HepG2 (cell line): ENCODE results near the gene NSF. TPM values are rescaled to one million over a fixed set of nuclear protein-coding genes. Genes with fewer than 3 reads are reported as not detected.

Experiments used
- HNRNPK ChIP-seq: fragments of 200-400 bp; formaldehyde crosslinking; IDR thresholded peaks from 2 replicates; pipeline ENCODE4 v1.6.1; 2018; ENCODE audit warnings: low read length, low read depth, moderate library complexity, mild to moderate bottlenecking; ENCODE audit not compliant: poor library complexity, severe bottlenecking
- KDM1A ChIP-seq: IDR thresholded peaks from 2 replicates; pipeline ENCODE4 v1.6.1; 2016; ENCODE audit warnings: missing compliant biosample characterization
- KDM3A ChIP-seq: IDR thresholded peaks from 2 replicates; pipeline ENCODE4 v1.6.1; 2018; ENCODE audit warnings: low read depth, missing compliant biosample characterization
- KLF12 ChIP-seq: sonication (generic); formaldehyde crosslinking; IDR thresholded peaks from 2 replicates; pipeline ENCODE4 v1.4.0; 2020; ENCODE audit warnings: missing genetic modification reagents, borderline replicate concordance
- MEF2D ChIP-seq: sonication (generic); formaldehyde crosslinking; IDR thresholded peaks from 2 replicates; pipeline ENCODE4 v1.5.1; 2020; ENCODE audit warnings: mild to moderate bottlenecking, missing genetic modification reagents
- PRPF4 ChIP-seq: fragments of 200-400 bp; formaldehyde crosslinking; IDR thresholded peaks from 2 replicates; pipeline ENCODE4 v1.6.1; 2016; ENCODE audit warnings: low read length, low read depth; ENCODE audit not compliant: poor library complexity, severe bottlenecking
- SP140L ChIP-seq: sonication (generic); formaldehyde crosslinking; IDR thresholded peaks from 2 replicates; pipeline ENCODE4 v1.4.0; 2020; ENCODE audit warnings: missing genetic modification reagents, borderline replicate concordance
- ZFP37 ChIP-seq: sonication (generic); formaldehyde crosslinking; IDR thresholded peaks from 2 replicates; pipeline ENCODE4 v1.4.0; 2020; ENCODE audit warnings: missing genetic modification reagents, borderline replicate concordance
- ZNF367 ChIP-seq: sonication (generic); formaldehyde crosslinking; IDR thresholded peaks from 2 replicates; pipeline ENCODE4 v1.4.0; 2020; ENCODE audit warnings: missing genetic modification reagents, borderline replicate concordance
- ZNF7 ChIP-seq: IDR thresholded peaks from 2 replicates; pipeline ENCODE4 v1.6.1; 2016; ENCODE audit warnings: missing biosample characterization, missing genetic modification reagents
- ZNF841 ChIP-seq: sonication (generic); formaldehyde crosslinking; IDR thresholded peaks from 2 replicates; pipeline ENCODE4 v1.8.1; 2023; ENCODE audit warnings: missing genetic modification reagents, borderline replicate concordance
- polyA plus RNA-seq, 8 experiments: library from polyadenylated mRNA; depleted of rRNA in 3 of 8; stranded (reverse) in 7 of 8; unstranded in 1 of 8; fragments of >200 nt; fragmentation: Illumina TruSeq in 4 of 8; extraction: Trizol in 4 of 8; gene quantifications; 2 replicates each; pipeline versions ENCODE4 v1.2.1 to v1.2.3, GENCODE V29; 2011 to 2016; ENCODE audit warnings: low read depth in 4 of 8, missing spikeins in 1 of 8, mixed read lengths in 1 of 8; ENCODE audit not compliant: insufficient read depth in 1 of 8
- total RNA-seq, 5 experiments: library from RNA; depleted of rRNA; stranded (reverse); fragments of >200 nt; fragmentation: Illumina TruSeq; extraction: Trizol; gene quantifications; 2 replicates each; pipeline ENCODE4 v1.2.3, GENCODE V29; 2016; ENCODE audit warnings: low read depth in 1 of 5
- TF ChIP-seq, protein P1 (sequence below): sonication (generic); formaldehyde crosslinking; IDR thresholded peaks from 2 replicates; pipeline ENCODE4 v1.4.0; 2020; ENCODE audit warnings: missing genetic modification reagents, borderline replicate concordance
- TF ChIP-seq, protein P2 (sequence below): IDR thresholded peaks from 2 replicates; pipeline ENCODE4 v1.6.1; 2016; ENCODE audit warnings: missing compliant biosample characterization, missing genetic modification reagents, borderline replicate concordance
- TF ChIP-seq, protein P3 (sequence below), 2 experiments: IDR thresholded peaks; 2 replicates each; pipeline ENCODE4 v1.6.1; 2011 to 2012; ENCODE audit warnings: low read length in 2 of 2, borderline replicate concordance in 1 of 2, low read depth in 1 of 2, mild to moderate bottlenecking in 1 of 2, moderate library complexity in 1 of 2

Gene NSF
- total and polyA plus RNA-seq, 2 of the 13 experiments (the other 11 are each of a cell fraction or from before 2014, with no cell fraction given) = 21.9 to 37.8 TPM

DNA sequence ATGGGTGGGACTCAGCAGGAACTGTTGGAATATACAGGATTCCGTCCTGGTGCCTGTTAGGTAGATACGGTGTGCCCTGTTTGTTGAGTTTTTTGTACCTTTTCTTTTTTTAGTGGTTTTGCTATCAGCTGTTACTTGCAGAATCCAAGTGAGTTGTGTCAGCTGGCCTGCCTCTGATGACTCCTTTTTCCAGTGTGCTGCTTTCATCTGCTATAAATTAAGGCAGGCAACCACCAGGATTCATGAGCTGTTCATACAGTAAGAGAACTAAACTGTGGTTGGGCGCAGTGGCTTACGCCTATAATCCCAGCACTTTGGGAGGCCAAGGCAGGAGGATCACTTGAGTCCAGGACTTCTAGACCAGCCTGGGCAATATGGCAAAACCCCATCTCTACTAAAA is 148.1 kb downstream of the NSF start (continued):
- TF ChIP-seq, protein P1, sequence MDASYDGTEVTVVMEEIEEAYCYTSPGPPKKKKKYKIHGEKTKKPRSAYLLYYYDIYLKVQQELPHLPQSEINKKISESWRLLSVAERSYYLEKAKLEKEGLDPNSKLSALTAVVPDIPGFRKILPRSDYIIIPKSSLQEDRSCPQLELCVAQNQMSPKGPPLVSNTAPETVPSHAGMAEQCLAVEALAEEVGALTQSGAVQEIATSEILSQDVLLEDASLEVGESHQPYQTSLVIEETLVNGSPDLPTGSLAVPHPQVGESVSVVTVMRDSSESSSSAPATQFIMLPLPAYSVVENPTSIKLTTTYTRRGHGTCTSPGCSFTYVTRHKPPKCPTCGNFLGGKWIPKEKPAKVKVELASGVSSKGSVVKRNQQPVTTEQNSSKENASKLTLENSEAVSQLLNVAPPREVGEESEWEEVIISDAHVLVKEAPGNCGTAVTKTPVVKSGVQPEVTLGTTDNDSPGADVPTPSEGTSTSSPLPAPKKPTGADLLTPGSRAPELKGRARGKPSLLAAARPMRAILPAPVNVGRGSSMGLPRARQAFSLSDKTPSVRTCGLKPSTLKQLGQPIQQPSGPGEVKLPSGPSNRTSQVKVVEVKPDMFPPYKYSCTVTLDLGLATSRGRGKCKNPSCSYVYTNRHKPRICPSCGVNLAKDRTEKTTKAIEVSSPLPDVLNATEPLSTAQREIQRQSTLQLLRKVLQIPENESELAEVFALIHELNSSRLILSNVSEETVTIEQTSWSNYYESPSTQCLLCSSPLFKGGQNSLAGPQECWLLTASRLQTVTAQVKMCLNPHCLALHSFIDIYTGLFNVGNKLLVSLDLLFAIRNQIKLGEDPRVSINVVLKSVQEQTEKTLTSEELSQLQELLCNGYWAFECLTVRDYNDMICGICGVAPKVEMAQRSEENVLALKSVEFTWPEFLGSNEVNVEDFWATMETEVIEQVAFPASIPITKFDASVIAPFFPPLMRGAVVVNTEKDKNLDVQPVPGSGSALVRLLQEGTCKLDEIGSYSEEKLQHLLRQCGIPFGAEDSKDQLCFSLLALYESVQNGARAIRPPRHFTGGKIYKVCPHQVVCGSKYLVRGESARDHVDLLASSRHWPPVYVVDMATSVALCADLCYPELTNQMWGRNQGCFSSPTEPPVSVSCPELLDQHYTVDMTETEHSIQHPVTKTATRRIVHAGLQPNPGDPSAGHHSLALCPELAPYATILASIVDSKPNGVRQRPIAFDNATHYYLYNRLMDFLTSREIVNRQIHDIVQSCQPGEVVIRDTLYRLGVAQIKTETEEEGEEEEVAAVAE = no peak
- TF ChIP-seq ZFP37 (CRISPR knock-in tag) (no peak), KDM3A (no peak), PRPF4 (no peak), SP140L (CRISPR knock-in tag) (no peak), ZNF841 (CRISPR knock-in tag) (no peak), MEF2D (no peak), KDM1A (CRISPR knock-in tag) (no peak), KLF12 (CRISPR knock-in tag) (no peak), HNRNPK (no peak), ZNF7 (CRISPR knock-in tag) (no peak), ZNF367 (CRISPR knock-in tag) (no peak)
- TF ChIP-seq, protein P2, sequence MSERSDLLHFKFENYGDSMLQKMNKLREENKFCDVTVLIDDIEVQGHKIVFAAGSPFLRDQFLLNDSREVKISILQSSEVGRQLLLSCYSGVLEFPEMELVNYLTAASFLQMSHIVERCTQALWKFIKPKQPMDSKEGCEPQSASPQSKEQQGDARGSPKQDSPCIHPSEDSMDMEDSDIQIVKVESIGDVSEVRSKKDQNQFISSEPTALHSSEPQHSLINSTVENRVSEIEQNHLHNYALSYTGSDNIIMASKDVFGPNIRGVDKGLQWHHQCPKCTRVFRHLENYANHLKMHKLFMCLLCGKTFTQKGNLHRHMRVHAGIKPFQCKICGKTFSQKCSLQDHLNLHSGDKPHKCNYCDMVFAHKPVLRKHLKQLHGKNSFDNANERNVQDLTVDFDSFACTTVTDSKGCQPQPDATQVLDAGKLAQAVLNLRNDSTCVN (CRISPR knock-in tag) = no peak
- TF ChIP-seq, protein P3, sequence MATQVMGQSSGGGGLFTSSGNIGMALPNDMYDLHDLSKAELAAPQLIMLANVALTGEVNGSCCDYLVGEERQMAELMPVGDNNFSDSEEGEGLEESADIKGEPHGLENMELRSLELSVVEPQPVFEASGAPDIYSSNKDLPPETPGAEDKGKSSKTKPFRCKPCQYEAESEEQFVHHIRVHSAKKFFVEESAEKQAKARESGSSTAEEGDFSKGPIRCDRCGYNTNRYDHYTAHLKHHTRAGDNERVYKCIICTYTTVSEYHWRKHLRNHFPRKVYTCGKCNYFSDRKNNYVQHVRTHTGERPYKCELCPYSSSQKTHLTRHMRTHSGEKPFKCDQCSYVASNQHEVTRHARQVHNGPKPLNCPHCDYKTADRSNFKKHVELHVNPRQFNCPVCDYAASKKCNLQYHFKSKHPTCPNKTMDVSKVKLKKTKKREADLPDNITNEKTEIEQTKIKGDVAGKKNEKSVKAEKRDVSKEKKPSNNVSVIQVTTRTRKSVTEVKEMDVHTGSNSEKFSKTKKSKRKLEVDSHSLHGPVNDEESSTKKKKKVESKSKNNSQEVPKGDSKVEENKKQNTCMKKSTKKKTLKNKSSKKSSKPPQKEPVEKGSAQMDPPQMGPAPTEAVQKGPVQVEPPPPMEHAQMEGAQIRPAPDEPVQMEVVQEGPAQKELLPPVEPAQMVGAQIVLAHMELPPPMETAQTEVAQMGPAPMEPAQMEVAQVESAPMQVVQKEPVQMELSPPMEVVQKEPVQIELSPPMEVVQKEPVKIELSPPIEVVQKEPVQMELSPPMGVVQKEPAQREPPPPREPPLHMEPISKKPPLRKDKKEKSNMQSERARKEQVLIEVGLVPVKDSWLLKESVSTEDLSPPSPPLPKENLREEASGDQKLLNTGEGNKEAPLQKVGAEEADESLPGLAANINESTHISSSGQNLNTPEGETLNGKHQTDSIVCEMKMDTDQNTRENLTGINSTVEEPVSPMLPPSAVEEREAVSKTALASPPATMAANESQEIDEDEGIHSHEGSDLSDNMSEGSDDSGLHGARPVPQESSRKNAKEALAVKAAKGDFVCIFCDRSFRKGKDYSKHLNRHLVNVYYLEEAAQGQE (IDR thresholded peaks at IDR 0.05; ENCODE audit: borderline replicate concordance in 1 of 2, low read depth in 1 of 2, low read length in 2 of 2) = no peak
- TF ChIP-seq, all 625 proteins: peak for 0
